GM12872 (cell line): Measurements from ENCODE around the gene KCNT2.

ENCODE experiments used
- TF ChIP-seq, protein P1 (sequence below): IDR thresholded peaks from 3 replicates; pipeline ENCODE4 v1.5.1; 2011; ENCODE audit warnings: low read depth, mild to moderate bottlenecking, low read length, moderate library complexity; ENCODE audit not compliant: insufficient read depth

The KCNT2 gene

DNA sequence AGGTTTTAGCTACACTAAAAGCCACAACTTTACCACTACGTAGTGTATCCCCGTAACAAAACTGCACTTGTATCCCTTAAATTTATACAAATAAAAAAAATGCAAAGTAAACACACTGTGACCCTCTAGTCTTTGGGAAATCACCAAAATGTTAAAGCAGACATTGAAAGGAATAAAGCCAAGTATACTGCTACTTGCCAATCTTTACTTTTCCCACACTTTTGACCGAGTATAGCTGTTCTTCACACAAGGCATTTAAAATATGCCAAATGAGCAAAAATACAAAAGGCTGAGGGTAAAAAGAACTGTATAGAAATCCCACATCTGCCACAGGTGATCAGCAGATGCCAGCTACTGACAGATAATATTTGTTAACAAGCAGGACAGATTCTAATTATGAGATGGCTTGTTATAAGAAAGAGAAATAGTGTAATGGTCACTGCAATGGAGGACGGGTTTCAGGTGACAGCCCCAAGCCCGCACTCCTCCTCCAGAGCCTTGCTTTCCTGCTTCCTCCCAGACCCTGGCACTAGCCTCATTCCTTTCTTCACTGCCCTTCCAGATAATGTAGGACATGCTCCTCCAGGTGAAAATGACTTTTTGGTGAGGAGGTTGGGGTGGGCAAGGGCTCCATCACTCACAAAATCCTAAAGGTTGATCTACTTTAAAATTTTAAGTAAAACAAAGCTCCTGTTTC lies 18.1 kb downstream of the KCNT2 start:
- TF ChIP-seq, protein P1, sequence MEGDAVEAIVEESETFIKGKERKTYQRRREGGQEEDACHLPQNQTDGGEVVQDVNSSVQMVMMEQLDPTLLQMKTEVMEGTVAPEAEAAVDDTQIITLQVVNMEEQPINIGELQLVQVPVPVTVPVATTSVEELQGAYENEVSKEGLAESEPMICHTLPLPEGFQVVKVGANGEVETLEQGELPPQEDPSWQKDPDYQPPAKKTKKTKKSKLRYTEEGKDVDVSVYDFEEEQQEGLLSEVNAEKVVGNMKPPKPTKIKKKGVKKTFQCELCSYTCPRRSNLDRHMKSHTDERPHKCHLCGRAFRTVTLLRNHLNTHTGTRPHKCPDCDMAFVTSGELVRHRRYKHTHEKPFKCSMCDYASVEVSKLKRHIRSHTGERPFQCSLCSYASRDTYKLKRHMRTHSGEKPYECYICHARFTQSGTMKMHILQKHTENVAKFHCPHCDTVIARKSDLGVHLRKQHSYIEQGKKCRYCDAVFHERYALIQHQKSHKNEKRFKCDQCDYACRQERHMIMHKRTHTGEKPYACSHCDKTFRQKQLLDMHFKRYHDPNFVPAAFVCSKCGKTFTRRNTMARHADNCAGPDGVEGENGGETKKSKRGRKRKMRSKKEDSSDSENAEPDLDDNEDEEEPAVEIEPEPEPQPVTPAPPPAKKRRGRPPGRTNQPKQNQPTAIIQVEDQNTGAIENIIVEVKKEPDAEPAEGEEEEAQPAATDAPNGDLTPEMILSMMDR, result no peak

DNA sequence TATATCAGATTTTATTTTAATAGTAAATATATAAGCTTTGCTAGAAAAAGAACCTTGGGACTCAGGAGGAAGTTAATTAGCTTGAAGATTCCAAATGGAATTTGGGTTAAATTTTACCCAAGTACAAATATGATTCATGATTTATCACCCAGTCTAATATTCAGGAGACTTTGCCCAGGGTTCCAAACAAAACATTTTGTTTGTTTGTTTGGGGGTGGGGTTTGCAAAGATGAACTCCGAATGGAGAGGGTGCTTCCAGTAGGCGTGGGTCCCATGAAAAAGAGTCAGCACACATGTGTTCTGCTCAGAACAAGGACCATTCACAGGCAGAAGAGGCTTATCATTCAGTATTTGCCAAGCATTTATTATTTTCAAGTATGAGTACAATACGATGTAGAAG lies 23.5 kb downstream of the KCNT2 start:
- TF ChIP-seq, protein P1, result no peak

DNA sequence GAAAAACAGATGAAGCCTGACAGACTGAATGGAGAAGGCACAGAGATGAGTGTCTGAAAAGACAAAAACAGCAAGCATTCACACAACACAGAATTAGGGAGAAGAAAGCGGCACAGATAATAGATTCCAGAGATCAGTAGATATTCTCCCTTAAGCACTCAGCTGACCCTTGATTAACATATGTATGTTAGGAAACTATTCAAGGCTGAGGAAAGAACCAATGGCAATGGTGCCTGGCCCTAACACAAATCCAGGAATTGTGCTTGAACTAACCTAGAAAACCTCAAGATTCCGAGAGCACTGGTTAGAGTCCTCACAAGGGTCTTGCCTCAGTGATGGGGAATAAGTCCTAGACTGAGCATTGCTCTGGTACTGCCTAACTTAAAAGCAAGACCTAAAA lies 30.9 kb downstream of the KCNT2 start:
- TF ChIP-seq, protein P1, result no peak

DNA sequence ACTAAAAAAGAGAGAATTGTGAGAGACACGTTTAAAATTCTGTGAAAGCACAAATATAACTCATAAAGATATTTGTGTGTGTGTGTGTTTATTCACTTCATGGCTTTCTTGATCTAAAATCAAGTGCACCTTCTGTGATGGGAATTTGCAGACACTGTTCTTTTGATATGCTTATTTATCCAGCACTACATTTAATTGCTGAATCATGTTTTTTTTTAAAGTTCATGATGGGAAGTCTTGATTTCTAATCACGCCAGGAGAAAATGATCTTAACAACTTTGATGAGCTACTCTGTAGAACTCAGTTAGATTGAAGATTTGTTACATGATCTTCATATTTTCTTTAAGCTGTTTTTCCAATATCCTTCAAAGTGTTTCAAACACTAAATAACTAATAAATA lies 35.0 kb downstream of the KCNT2 start:
- TF ChIP-seq, protein P1, result no peak

DNA sequence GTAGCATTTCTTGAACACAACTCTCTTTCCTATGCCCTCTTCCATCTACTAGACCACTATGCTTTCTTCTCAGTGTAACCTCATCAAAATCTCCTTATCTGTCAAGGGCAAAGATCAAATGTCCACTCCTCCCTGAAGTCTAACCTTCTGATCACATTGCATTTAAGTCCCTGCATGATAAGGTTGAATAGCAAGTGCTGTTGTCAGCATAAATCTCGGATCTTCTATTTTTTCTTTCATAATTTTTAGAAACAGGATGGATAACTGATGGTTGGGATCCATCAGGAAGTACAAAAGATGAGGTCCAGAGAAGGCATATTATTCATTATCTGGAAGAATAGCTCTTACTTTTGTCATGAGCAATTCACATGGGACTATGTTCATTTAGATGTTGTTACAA lies 41.0 kb downstream of the KCNT2 start:
- TF ChIP-seq, protein P1, result no peak

DNA sequence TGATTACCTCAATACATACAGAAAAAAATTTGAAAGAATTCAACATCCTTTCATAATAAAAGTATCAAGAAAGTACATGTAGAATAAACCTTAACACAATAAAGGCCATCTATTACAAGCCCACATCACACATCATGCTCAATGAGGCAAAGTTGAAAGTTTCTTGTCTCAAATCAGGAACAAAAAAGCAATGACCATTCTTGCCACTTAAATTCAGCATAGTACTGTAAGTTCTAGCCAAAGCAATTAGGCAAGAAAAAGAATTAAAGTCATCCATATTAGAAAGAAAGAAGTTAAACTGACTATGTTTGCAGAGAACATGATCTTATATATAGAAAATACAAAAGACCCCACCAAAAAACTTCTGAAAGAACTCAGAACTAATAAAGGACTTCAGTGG lies 44.5 kb downstream of the KCNT2 start:
- TF ChIP-seq, protein P1, result no peak

DNA sequence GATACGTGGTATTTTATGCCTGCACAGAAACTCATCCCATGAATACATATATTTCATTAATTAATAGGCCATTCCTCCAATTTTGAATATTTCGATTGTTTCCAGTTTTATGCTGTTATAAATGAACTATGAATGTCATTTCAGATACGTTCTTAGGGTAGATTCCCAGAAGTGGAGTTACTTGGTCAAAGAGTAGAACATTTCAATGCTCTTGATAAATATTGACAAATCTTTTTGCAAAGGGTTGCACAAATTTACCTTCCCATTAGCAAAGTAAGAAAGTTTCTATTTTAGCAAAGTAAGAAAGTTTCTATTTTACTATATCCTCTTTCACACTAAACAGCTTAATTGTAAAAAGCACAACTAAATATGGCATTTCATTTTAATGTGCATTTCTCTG lies 48.9 kb downstream of the KCNT2 start:
- TF ChIP-seq, protein P1, result no peak

DNA sequence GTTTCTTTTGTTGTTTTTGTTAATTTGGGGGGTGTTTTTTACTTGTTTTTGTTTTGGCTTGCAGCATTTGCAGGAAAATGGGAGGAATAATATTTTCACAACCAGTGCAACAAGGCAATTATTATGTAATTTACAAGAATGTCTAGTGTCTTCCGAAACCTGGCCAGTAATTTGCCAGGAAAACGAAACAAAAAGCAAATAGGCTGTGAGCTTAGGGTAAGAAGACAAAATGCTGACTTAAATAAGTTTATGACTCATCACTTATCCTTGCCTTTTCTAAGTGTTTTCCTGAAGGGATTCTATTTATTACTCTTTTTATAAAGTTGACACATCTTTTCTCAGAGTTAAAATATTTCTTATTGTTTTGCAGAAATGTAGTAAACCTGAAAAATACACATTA lies 49.8 kb downstream of the KCNT2 start:
- TF ChIP-seq, protein P1, result no peak
